RWPE1 (cell line): ENCODE measurements around the gene STRIP2.

Experiments used
- CTCF ChIA-PET: fragments of 350-600 bp; sonication (Branson Sonifier 250); formaldehyde crosslinking; extraction: SDS; loops from one replicate; lab custom pipeline; 2021; lab: Yijun Ruan, JAX
- POLR2A ChIA-PET: fragments of 400-600 bp; formaldehyde crosslinking; extraction: SDS; loops from one replicate; lab custom pipeline; 2020; ENCODE audit warnings: antibody characterized with exemption; ENCODE audit not compliant: low non-redundant PET; lab: Yijun Ruan, JAX
- DNase-seq: peaks from one replicate; pipeline ENCODE4 v3.0.0; 2012; ENCODE audit warnings: low spot score
- H3K27ac ChIP-seq: fragments of 450-650 bp; 2 replicates; pipeline ENCODE4 v1.5.1; 2017
- CTCF ChIP-seq: fragments of 450-650 bp; conservative IDR thresholded peaks from 2 replicates; pipeline ENCODE4 v1.5.1; 2017; ENCODE audit warnings: low read depth, mild to moderate bottlenecking

STRIP2 gene

GRCh38 chr7:129388333-129389098, 45.7 kb upstream of the STRIP2 start:
- H3K27ac ChIP-seq: no peak overlapping the region
- ChIA-PET CTCF (interaction anchor here (0.7 to 1.0 kb wide), 2 partner anchors 11 to 21 kb away, joined by 3 read pairs; no protein-coding TSS in a partner anchor), POLR2A (no interaction called here)
- DNase-seq: no peak
- no peak for TF ChIP-seq CTCF

GRCh38 chr7:129389829-129390228, 44.4 kb upstream of the STRIP2 start:
- no peak overlapping the region for H3K27ac ChIP-seq
- POLR2A ChIA-PET: no interaction called here
- no peak for TF ChIP-seq CTCF
- CTCF ChIA-PET: no interaction called here
- no peak for DNase-seq

- no peak for TF ChIP-seq CTCF
- no peak for DNase-seq
- CTCF ChIA-PET: no interaction called here
- POLR2A ChIA-PET: no interaction called here
- H3K27ac ChIP-seq: no peak overlapping the region
These were observed 43.9 kb upstream of the STRIP2 start for GRCh38 chr7:129390314-129390713.

GRCh38 chr7:129391546-129392171, 42.6 kb upstream of the STRIP2 start:
- POLR2A ChIA-PET: no interaction called here
- no peak for DNase-seq
- no peak for TF ChIP-seq CTCF
- H3K27ac ChIP-seq: no peak overlapping the region
- CTCF ChIA-PET: no interaction called here

GRCh38 chr7:129393255-129393654, 41.0 kb upstream of the STRIP2 start:
- no peak for TF ChIP-seq CTCF
- H3K27ac ChIP-seq: no peak overlapping the region
- ChIA-PET POLR2A (no interaction called here), CTCF (interaction anchor here (0.5 kb wide), 1 partner anchor 12 kb away, joined by 4 read pairs; no protein-coding TSS in a partner anchor)
- no peak for DNase-seq

GRCh38 chr7:129394101-129394500, 40.1 kb upstream of the STRIP2 start:
- ChIA-PET CTCF (no interaction called here), POLR2A (no interaction called here)
- DNase-seq: no peak
- TF ChIP-seq CTCF: no peak
- H3K27ac ChIP-seq: no peak overlapping the region
